Progenitor cell of endocrine pancreas (in vitro differentiated cells): ENCODE results near the gene ISCU. TPM values are rescaled to one million over a fixed set of nuclear protein-coding genes. Genes with fewer than 3 reads are reported as not detected.
A peak's percentile ranks its signal among the peaks of the same experiment; 100 is the strongest.
"Not testable (repeated sequence)": the region's sequence is repeated elsewhere in the genome, so short reads cannot be mapped to it uniquely, and the experiment has no call there.

Source experiments
- DNase-seq: peaks from one replicate; pipeline ENCODE4 v3.0.0; 2021; ENCODE audit warnings: low spot score; ENCODE audit not compliant: unreplicated experiment
- H3K27ac Mint-ChIP-seq: 2 replicates; pipeline ENCODE4 v1.8.0; 2021; ENCODE audit warnings: mild to moderate bottlenecking, moderate library complexity, mixed read lengths
- H3K27me3 Mint-ChIP-seq: 2 replicates; pipeline ENCODE4 v1.8.0; 2021; ENCODE audit warnings: mixed read lengths
- H3K36me3 Mint-ChIP-seq: 2 replicates; pipeline ENCODE4 v1.8.0; 2022; ENCODE audit warnings: mixed read lengths; ENCODE audit not compliant: insufficient read depth
- H3K4me1 Mint-ChIP-seq: 2 replicates; pipeline ENCODE4 v1.8.0; 2021; ENCODE audit warnings: low read depth, mixed read lengths
- H3K4me3 Mint-ChIP-seq: 2 replicates; pipeline ENCODE4 v1.8.0; 2021; ENCODE audit warnings: low read depth, mild to moderate bottlenecking, moderate library complexity, mixed read lengths
- H3K9me3 Mint-ChIP-seq: 2 replicates; pipeline ENCODE4 v1.8.0; 2021; ENCODE audit warnings: low read depth, mixed read lengths
- total RNA-seq: library from RNA; stranded (reverse); gene quantifications from 2 replicates; pipeline ENCODE4 v1.2.1, GENCODE V29; 2021
- TF ChIP-seq, protein P1 (sequence below): fragments of 200-600 bp; sonication (generic); IDR thresholded peaks from one replicate; pipeline ENCODE4 v1.5.0; 2021; ENCODE audit warnings: antibody characterized with exemption, mild to moderate bottlenecking; ENCODE audit not compliant: unreplicated experiment

The ISCU gene
- total RNA-seq, 1 donor from 2014 or later = 69.7 TPM

DNA sequence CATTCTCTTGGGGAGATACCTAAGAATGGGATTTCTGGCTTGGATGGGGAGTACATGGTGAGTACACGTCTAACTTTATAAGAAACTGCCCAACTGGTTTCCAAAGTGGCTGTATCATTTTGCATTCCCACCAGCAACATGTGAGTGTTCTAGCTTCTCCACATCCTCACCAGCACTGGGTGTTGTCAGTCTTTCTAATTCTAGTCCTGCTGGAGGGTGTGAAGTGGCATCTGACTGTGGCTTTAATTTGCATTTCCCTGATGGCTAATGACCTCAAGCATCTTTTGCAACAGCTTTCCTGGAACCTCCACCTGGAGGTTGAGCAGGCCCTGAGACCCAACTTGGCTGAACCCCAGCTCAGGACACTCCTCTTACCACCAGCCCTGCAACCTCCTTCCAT lies 53.5 kb downstream of the ISCU start:
- Mint-ChIP-seq H3K4me3 (no peak overlapping the region), H3K36me3 (no peaks in the 10 kb centered on the region), H3K9me3 (peaks cover 5% of the 10 kb centered on the region), H3K27me3 (peaks cover 23% of the 10 kb centered on the region), H3K27ac (no peak overlapping the region), H3K4me1 (peaks cover 1% of the 10 kb centered on the region)
- TF ChIP-seq, protein P1, sequence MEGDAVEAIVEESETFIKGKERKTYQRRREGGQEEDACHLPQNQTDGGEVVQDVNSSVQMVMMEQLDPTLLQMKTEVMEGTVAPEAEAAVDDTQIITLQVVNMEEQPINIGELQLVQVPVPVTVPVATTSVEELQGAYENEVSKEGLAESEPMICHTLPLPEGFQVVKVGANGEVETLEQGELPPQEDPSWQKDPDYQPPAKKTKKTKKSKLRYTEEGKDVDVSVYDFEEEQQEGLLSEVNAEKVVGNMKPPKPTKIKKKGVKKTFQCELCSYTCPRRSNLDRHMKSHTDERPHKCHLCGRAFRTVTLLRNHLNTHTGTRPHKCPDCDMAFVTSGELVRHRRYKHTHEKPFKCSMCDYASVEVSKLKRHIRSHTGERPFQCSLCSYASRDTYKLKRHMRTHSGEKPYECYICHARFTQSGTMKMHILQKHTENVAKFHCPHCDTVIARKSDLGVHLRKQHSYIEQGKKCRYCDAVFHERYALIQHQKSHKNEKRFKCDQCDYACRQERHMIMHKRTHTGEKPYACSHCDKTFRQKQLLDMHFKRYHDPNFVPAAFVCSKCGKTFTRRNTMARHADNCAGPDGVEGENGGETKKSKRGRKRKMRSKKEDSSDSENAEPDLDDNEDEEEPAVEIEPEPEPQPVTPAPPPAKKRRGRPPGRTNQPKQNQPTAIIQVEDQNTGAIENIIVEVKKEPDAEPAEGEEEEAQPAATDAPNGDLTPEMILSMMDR = no peak
- no peak for DNase-seq

DNA sequence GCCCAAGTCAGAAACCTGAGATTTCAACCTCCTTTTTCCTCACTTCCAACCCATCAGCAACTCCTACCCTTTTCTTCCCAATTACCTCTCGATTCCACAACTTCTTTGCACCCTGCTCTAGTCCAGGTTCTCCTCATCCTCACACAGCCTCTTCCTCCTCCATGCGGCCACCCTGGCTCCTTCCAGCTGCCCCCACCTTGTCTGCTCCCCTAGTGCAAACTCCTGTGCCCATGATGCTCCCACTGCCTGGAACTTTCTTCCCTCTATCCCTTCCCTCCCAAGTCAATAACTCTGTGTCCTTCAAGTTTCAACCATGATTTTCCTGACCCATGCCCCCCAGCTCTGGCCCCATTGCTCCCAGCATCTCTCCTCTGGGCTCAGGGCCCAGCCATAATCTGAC lies 54.0 kb downstream of the ISCU start:
- no peak overlapping the region for H3K4me3 Mint-ChIP-seq
- no peak for DNase-seq
- H3K36me3 Mint-ChIP-seq = no peaks in the 10 kb centered on the region
- no peak overlapping the region for H3K27ac Mint-ChIP-seq
- TF ChIP-seq, protein P1 = no peak
- peaks cover 23% of the 10 kb centered on the region for H3K27me3 Mint-ChIP-seq
- H3K4me1 Mint-ChIP-seq = peaks cover 1% of the 10 kb centered on the region
- H3K9me3 Mint-ChIP-seq = peaks cover 5% of the 10 kb centered on the region

- TF ChIP-seq, protein P1 = no peak
- Mint-ChIP-seq H3K9me3 (peaks cover 5% of the 10 kb centered on the region), H3K4me3 (no peak overlapping the region), H3K27ac (no peak overlapping the region), H3K4me1 (peaks cover 1% of the 10 kb centered on the region), H3K36me3 (no peaks in the 10 kb centered on the region), H3K27me3 (peaks cover 15% of the 10 kb centered on the region)
- DNase-seq = no peak
These were observed 54.8 kb downstream of the ISCU start for GRCh38 chr12:108616941-108617858.

DNA sequence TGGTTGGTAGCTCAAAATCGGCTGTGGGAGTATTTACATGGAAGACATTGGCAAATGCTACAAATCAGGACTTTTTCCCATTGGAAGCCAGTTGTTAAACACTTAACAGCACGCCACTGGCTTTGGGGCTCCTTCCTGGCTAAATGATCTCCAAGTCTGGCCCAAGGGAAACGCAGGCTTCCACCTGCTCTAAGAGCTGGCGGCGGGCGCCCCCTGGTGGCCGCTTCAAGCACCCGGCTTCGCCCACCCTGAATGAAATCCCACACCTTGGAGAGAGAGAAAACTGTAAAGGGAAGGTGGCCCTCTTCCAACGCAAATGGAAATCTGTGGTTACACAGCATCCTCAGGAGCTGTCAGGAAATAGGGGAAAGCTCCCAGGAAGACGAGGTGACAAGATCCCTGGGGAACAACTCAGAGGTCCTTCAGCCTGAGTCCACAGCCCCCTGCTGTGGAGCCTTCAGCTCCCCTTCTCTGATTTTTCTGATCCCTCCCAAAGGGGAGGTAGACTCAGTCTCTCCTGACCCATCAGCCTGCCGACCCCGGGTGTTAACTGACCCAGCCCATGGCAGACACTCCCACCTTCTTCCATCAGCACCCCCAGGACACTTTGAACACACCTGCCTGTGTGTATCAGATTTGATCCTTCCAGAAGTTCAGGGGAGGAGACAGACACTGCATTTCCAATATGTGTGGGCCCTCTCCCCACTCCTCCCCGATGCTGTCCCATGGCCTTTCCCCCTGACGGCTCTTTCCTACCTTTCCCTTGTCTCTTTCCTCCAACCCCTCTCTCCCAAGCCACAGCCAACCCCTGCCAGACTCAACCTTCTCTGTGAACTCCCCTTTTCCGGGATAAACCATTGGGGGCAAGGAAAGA lies 55.9 kb downstream of the ISCU start:
- peaks cover 1% of the 10 kb centered on the region for H3K4me1 Mint-ChIP-seq
- H3K4me3 Mint-ChIP-seq = no peak overlapping the region
- no peaks in the 10 kb centered on the region for H3K36me3 Mint-ChIP-seq
- TF ChIP-seq, protein P1 = peak; percentile 98
- DNase-seq = peak; percentile 74
- no peak overlapping the region for H3K27ac Mint-ChIP-seq
- H3K9me3 Mint-ChIP-seq = peaks cover 5% of the 10 kb centered on the region
- H3K27me3 Mint-ChIP-seq = peaks cover 15% of the 10 kb centered on the region

GRCh38 chr12:108618953-108619274 lies 56.5 kb downstream of the ISCU start:
- H3K36me3 Mint-ChIP-seq, H3K4me1 Mint-ChIP-seq, H3K4me3 Mint-ChIP-seq, H3K9me3 Mint-ChIP-seq, H3K27ac Mint-ChIP-seq, DNase-seq: not testable (repeated sequence)
- peaks cover 15% of the 10 kb centered on the region for H3K27me3 Mint-ChIP-seq

Other genes with a start within 250 kb of the ISCU start
- gene CMKLR1, start 223.3 kb upstream of the ISCU start, total RNA-seq = not detected in 2 replicates
- 3.6 and 3.7 TPM in 2 replicates for gene FICD, start 47.3 kb upstream of the ISCU start, total RNA-seq
- 74.5 and 87.6 TPM in 2 replicates for gene SART3, start 1.4 kb upstream of the ISCU start, total RNA-seq
- gene TMEM119, start 35.5 kb downstream of the ISCU start, total RNA-seq = 0.24 TPM in 1 of 2 replicates, not detected in the other
- not detected in 2 replicates for gene SELPLG, start 71.3 kb downstream of the ISCU start, total RNA-seq
- 68.3 and 85.5 TPM in 2 replicates for gene CORO1C, start 168.9 kb downstream of the ISCU start, total RNA-seq